Measurements from ENCODE around the gene TP53I11.

TP53I11 gene

GRCh38 chr11:44977493-44977984 is 26.9 kb upstream of the TP53I11 start:
- Mint-ChIP-seq H3K27ac (peak overlapping the region; percentile 3), H3K4me3 (no peak overlapping the region), H3K27me3 (ENCODE audit: low read depth, poor library complexity) (peaks cover 4% of the 10 kb centered on the region), H3K4me1 (peaks cover 17% of the 10 kb centered on the region), H3K9me3 (peaks cover 7% of the 10 kb centered on the region), H3K36me3 (ENCODE audit: low read depth) (no peaks in the 10 kb centered on the region)
- no peak for DNase-seq
- peak; percentile 29 for TF ChIP-seq CTCF (IDR thresholded peaks at IDR 0.05)

GRCh38 chr11:44976576-44976975 is 25.9 kb upstream of the TP53I11 start:
- no peaks in the 10 kb centered on the region for H3K36me3 Mint-ChIP-seq (ENCODE audit: low read depth)
- peaks cover 2% of the 10 kb centered on the region for H3K9me3 Mint-ChIP-seq
- H3K27me3 Mint-ChIP-seq (ENCODE audit: low read depth, poor library complexity) = peaks cover 7% of the 10 kb centered on the region
- H3K4me1 Mint-ChIP-seq = peaks cover 20% of the 10 kb centered on the region
- no peak overlapping the region for H3K4me3 Mint-ChIP-seq
- no peak overlapping the region for H3K27ac Mint-ChIP-seq
- no peak for DNase-seq
- TF ChIP-seq CTCF (IDR thresholded peaks at IDR 0.05) = no peak

GRCh38 chr11:44974402-44975000 is 23.8 kb upstream of the TP53I11 start:
- peaks cover 36% of the 10 kb centered on the region for H3K4me1 Mint-ChIP-seq
- no peaks in the 10 kb centered on the region for H3K36me3 Mint-ChIP-seq (ENCODE audit: low read depth)
- no peak overlapping the region for H3K27ac Mint-ChIP-seq
- no peak for TF ChIP-seq CTCF (IDR thresholded peaks at IDR 0.05)
- no peaks in the 10 kb centered on the region for H3K9me3 Mint-ChIP-seq
- DNase-seq = no peak
- peaks cover 11% of the 10 kb centered on the region for H3K27me3 Mint-ChIP-seq (ENCODE audit: low read depth, poor library complexity)
- no peak overlapping the region for H3K4me3 Mint-ChIP-seq

- Mint-ChIP-seq H3K36me3 (ENCODE audit: low read depth) (no peaks in the 10 kb centered on the region), H3K27me3 (ENCODE audit: low read depth, poor library complexity) (peaks cover 11% of the 10 kb centered on the region), H3K9me3 (no peaks in the 10 kb centered on the region), H3K4me3 (no peak overlapping the region), H3K27ac (no peak overlapping the region), H3K4me1 (peaks cover 39% of the 10 kb centered on the region)
- no peak for TF ChIP-seq CTCF (IDR thresholded peaks at IDR 0.05)
- no peak for DNase-seq
Observed at GRCh38 chr11:44973632-44974401, 23.1 kb upstream of the TP53I11 start.

GRCh38 chr11:44972746-44973435 is 22.2 kb upstream of the TP53I11 start:
- H3K27ac Mint-ChIP-seq = no peak overlapping the region
- no peaks in the 10 kb centered on the region for H3K9me3 Mint-ChIP-seq
- no peak for TF ChIP-seq CTCF (IDR thresholded peaks at IDR 0.05)
- DNase-seq = no peak
- no peaks in the 10 kb centered on the region for H3K36me3 Mint-ChIP-seq (ENCODE audit: low read depth)
- H3K4me3 Mint-ChIP-seq = no peak overlapping the region
- H3K27me3 Mint-ChIP-seq (ENCODE audit: low read depth, poor library complexity) = peaks cover 11% of the 10 kb centered on the region
- H3K4me1 Mint-ChIP-seq = peaks cover 43% of the 10 kb centered on the region

Data from nephron progenitor cell (in vitro differentiated cells).